ENCODE data around the gene CDH4. TPM values are rescaled to one million over a fixed set of nuclear protein-coding genes. Genes with fewer than 3 reads are reported as not detected.

CDH4 gene
- total and polyA plus RNA-seq, 8 donors, result under 0.01 to 2.2 (median 0.11) TPM; not detected in 2

DNA sequence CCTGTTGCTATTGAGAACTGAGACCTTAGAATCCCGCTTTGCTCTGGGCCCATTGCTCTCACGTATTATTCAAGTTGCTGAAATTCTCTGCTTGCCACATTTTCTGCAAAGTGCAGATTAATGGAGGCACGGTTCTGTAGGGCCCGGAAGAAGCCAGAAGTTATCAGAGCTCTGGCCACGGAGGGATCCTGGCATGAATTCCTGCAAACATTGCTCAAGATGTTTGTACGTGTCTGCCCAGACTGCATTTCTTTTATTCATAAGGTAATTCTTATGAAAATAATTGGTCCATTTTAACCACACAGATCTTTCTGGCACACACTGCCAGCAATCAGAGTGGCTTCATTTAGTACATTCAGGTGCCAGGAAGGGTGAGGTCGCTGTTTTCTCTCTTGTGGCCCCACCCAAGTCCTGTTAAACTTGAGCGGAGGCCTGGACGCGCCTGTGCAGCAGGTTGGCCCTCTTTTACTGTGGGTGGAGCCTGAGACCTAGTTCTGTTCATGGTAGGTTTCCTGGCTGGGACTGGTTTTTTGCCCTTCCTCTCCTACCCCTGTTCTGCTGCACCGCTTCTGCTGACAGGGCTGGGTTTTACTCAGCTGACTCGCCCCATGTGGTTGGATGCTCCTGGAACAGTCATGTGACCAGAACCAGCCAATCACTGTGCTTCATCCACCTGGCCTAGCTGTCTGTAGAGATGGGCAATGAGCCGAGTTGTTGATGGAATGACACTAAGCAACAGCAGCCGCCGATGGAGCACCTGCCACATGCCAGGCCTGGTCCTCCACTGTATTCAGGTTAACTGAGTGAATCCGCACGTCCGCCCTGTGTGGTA lies 230.2 kb downstream of the CDH4 start:
- TF ChIP-seq POLR2A (IDR thresholded peaks at IDR 0.05) (no peak), EP300 (IDR thresholded peaks at IDR 0.05) (no peak), POLR2AphosphoS5 (IDR thresholded peaks at IDR 0.05) (no peak)
- TF ChIP-seq, protein P1, sequence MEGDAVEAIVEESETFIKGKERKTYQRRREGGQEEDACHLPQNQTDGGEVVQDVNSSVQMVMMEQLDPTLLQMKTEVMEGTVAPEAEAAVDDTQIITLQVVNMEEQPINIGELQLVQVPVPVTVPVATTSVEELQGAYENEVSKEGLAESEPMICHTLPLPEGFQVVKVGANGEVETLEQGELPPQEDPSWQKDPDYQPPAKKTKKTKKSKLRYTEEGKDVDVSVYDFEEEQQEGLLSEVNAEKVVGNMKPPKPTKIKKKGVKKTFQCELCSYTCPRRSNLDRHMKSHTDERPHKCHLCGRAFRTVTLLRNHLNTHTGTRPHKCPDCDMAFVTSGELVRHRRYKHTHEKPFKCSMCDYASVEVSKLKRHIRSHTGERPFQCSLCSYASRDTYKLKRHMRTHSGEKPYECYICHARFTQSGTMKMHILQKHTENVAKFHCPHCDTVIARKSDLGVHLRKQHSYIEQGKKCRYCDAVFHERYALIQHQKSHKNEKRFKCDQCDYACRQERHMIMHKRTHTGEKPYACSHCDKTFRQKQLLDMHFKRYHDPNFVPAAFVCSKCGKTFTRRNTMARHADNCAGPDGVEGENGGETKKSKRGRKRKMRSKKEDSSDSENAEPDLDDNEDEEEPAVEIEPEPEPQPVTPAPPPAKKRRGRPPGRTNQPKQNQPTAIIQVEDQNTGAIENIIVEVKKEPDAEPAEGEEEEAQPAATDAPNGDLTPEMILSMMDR (IDR thresholded peaks at IDR 0.05), result no peak
- DNase-seq, result no peak
- H3K36me3 ChIP-seq, result no peaks in the 10 kb centered on the region
- no peaks in the 10 kb centered on the region for H3K4me1 ChIP-seq
- peaks cover 0 to 28% (median 13%) of the 10 kb centered on the region in 4 donors for H3K9me3 ChIP-seq
- WGBS, 5 donors, result 78 to 80% (median 78%) methylated on average over 13 to 18 of the region's 18 CpGs
- H3K27ac ChIP-seq, result no peak overlapping the region
- H3K4me3 ChIP-seq, result no peak overlapping the region
- peaks cover 0 to 22% (median 0%) of the 10 kb centered on the region in 3 donors for H3K27me3 ChIP-seq
- intact Hi-C loops (cut with DNase I; ENCODE audit: low total_unique reads), result no loop called here

DNA sequence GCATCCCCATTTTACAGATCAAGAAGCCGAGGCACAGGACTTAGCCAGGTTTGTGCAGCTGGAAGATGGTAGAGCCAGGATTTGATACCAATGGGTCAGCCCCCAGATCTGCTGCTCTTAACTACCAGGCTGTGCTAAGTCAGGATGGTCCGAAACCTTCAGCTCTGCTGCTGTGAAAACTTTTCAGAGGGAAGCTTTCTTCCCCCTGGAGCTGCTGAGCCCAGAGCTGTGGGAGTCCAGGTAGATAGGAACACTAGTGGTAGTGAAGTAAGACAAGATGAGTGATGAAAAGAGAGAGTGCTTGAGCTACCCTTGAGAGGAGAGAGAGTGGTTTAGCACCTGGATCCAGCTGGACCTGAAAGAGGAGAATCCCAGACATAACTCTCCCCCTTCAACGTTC lies 230.8 kb downstream of the CDH4 start:
- no peak for TF ChIP-seq EP300 (IDR thresholded peaks at IDR 0.05)
- TF ChIP-seq, protein P1 (IDR thresholded peaks at IDR 0.05), result no peak
- no peak for TF ChIP-seq POLR2AphosphoS5 (IDR thresholded peaks at IDR 0.05)
- TF ChIP-seq POLR2A (IDR thresholded peaks at IDR 0.05), result no peak
- peaks cover 0 to 28% (median 12%) of the 10 kb centered on the region in 4 donors for H3K9me3 ChIP-seq
- H3K36me3 ChIP-seq, result no peaks in the 10 kb centered on the region
- peaks cover 0 to 17% (median 0%) of the 10 kb centered on the region in 3 donors for H3K27me3 ChIP-seq
- DNase-seq, result no peak
- H3K4me1 ChIP-seq, result no peaks in the 10 kb centered on the region
- WGBS, 5 donors, result 74 to 82% (median 77%) methylated on average over 2 to 3 of the region's 3 CpGs
- intact Hi-C loops (cut with DNase I; ENCODE audit: low total_unique reads), result no loop called here
- H3K27ac ChIP-seq, result no peak overlapping the region
- no peak overlapping the region for H3K4me3 ChIP-seq

DNA sequence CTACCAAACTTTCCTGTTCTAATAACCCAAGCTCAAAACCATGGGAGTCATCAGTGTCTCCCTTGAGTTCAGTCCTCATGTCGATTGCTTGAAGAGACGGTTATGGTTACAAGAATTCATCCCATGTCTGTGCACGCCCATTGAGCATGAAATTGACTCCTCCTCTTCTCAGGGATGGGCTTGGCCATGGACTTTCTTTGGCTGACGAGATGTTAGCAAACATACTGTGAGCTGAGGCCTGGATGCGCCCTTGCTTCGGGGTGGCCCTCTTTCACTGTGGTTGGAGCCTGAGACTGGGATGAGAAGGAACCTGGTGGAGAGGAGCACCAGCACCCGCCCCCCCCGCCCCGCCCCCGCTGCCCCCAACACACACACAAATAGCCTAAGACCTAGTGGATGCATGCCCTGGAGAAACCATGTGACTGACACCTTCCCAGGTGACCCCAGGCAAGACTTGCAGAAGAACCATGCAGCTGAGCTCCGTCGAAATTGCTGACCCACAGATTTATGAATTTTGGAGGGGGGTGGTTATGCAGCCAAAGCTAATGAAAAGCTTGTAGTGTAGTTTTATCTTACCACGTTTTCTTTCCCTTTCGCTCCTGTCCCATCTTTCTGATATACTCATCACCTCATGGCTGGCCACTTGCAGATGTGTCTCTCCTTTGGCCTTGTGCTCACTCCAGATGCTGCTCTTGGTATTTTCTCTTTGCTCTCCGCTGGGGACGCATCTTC lies 231.4 kb downstream of the CDH4 start:
- Histone ChIP-seq H3K4me1 (no peaks in the 10 kb centered on the region), H3K27ac (no peak overlapping the region), H3K36me3 (no peaks in the 10 kb centered on the region), H3K9me3 (peaks cover 0 to 22% (median 9%) of the 10 kb centered on the region in 4 donors), H3K4me3 (no peak overlapping the region), H3K27me3 (peaks cover 0 to 17% (median 0%) of the 10 kb centered on the region in 3 donors)
- WGBS, 5 donors, result 74 to 87% (median 79%) methylated on average over 13 to 16 of the region's 16 CpGs
- intact Hi-C loops (cut with DNase I; ENCODE audit: low total_unique reads), result no loop called here
- no peak for TF ChIP-seq EP300 (IDR thresholded peaks at IDR 0.05)
- TF ChIP-seq POLR2AphosphoS5 (IDR thresholded peaks at IDR 0.05), result no peak
- no peak for TF ChIP-seq POLR2A (IDR thresholded peaks at IDR 0.05)
- TF ChIP-seq, protein P1 (IDR thresholded peaks at IDR 0.05), result no peak
- DNase-seq, result no peak

DNA sequence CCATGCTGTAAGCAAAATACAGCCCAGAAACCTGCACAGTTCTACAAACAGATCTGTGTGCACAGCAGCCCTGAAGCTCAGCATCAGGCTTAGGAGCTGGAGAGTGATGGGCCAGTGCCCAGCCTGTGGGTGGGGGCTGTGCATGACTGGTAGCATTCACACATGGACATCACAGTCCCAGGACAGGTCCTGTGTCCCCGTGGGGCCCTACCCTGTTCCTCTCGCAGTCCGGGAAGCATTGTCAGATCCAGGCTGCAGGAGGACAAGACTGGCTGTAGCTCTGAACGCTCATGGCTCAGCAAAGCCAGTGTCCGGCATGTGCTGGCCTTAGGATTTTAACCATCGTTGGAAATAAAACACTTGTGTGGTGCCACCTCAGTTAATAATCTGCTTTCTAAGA lies 234.1 kb downstream of the CDH4 start:
- H3K27ac ChIP-seq, result no peak overlapping the region
- H3K4me1 ChIP-seq, result no peaks in the 10 kb centered on the region
- TF ChIP-seq POLR2A (IDR thresholded peaks at IDR 0.05), result no peak
- TF ChIP-seq, protein P1 (IDR thresholded peaks at IDR 0.05), result no peak
- no peak for TF ChIP-seq EP300 (IDR thresholded peaks at IDR 0.05)
- no peak for TF ChIP-seq POLR2AphosphoS5 (IDR thresholded peaks at IDR 0.05)
- WGBS, 5 donors, result 86 to 93% (median 88%) methylated on average over 5 to 6 of the region's 6 CpGs
- no peak for DNase-seq
- no peaks in the 10 kb centered on the region for H3K36me3 ChIP-seq
- intact Hi-C loops (cut with DNase I; ENCODE audit: low total_unique reads), result no loop called here
- H3K27me3 ChIP-seq, result peaks cover 0 to 11% (median 0%) of the 10 kb centered on the region in 3 donors
- no peak overlapping the region for H3K4me3 ChIP-seq
- peaks cover 0 to 8% (median 0%) of the 10 kb centered on the region in 4 donors for H3K9me3 ChIP-seq
